SK-N-SH (cell line): ENCODE results near the gene MAST4. TPM values are rescaled to one million over a fixed set of nuclear protein-coding genes. Genes with fewer than 3 reads are reported as not detected.

Source experiments
- CTCF ChIA-PET: fragments of 300-600, 350-600 bp; formaldehyde crosslinking; extraction: SDS; loops from one replicate; lab custom pipeline; 2021; lab: Yijun Ruan, JAX
- POLR2A ChIA-PET: fragments of 350-600 bp; sonication (Branson Sonifier 250); formaldehyde crosslinking; extraction: SDS; loops from one replicate; lab custom pipeline; 2020; ENCODE audit warnings: antibody characterized with exemption, inconsistent platforms; lab: Yijun Ruan, JAX
- DNase-seq: peaks from one replicate; pipeline ENCODE4 v3.0.0; 2012
- H2AFZ ChIP-seq: fragments of 200-600 bp; sonication (generic); 2 replicates; pipeline ENCODE4 v1.8.1; 2016; ENCODE audit warnings: antibody characterized with exemption, mild to moderate bottlenecking, low read depth
- H3F3A ChIP-seq: fragments of 200-600 bp; sonication (generic); replicated peaks from 2 replicates; pipeline ENCODE3; 2016; ENCODE audit warnings: antibody characterized with exemption, mild to moderate bottlenecking; ENCODE audit not compliant: insufficient read depth
- H3K27ac ChIP-seq, 2 experiments: fragments of 200-500 bp in 1 of 2; fragments of 200-600 bp in 1 of 2; sonication (Bioruptor generic) in 1 of 2; sonication (generic), shearing (Covaris generic) in 1 of 2; 2 replicates each; pipeline versions ENCODE4 v1.5.1 to v1.6.1; 2014 to 2016; ENCODE audit warnings: low read depth in 2 of 2, inconsistent platforms in 1 of 2, low read length in 1 of 2, mild to moderate bottlenecking in 1 of 2, mixed read lengths in 1 of 2
- H3K27me3 ChIP-seq: fragments of 200-600 bp; sonication (generic), shearing (Covaris generic); 2 replicates; pipeline ENCODE4 v1.6.1; 2016; ENCODE audit warnings: mixed run types; ENCODE audit not compliant: insufficient read depth
- H3K36me3 ChIP-seq, 2 experiments: fragments of 200-500 bp in 1 of 2; fragments of 200-600 bp in 1 of 2; sonication (Bioruptor generic) in 1 of 2; sonication (generic) in 1 of 2; replicated peaks in 1 of 2; 2 replicates each; pipeline versions ENCODE3 to v1.5.1; 2014 to 2016; ENCODE audit warnings: low read length in 1 of 2, mild to moderate bottlenecking in 1 of 2; ENCODE audit not compliant: insufficient read depth in 2 of 2, control insufficient read depth in 1 of 2
- H3K4me1 ChIP-seq, 2 experiments: fragments of 200-500 bp in 1 of 2; fragments of 200-600 bp in 1 of 2; sonication (Bioruptor generic) in 1 of 2; sonication (generic), shearing (Covaris generic) in 1 of 2; 2 replicates each; pipeline versions ENCODE4 v1.5.1 to v1.6.1; 2014 to 2016; ENCODE audit warnings: low read depth in 1 of 2, low read length in 1 of 2, mixed run types in 1 of 2; ENCODE audit not compliant: insufficient read depth in 2 of 2, control insufficient read depth in 1 of 2
- H3K4me2 ChIP-seq: fragments of 200-600 bp; sonication (generic), shearing (Covaris generic); 2 replicates; pipeline ENCODE4 v1.6.1; 2017; ENCODE audit warnings: mixed run types
- H3K4me3 ChIP-seq, 2 experiments: fragments of 200-500 bp in 1 of 2; fragments of 200-600 bp in 1 of 2; sonication (Bioruptor generic) in 1 of 2; sonication (generic), shearing (Covaris generic) in 1 of 2; 2 replicates each; pipeline versions ENCODE4 v1.5.1 to v1.8.1; 2014 to 2016; ENCODE audit warnings: low read depth in 2 of 2, inconsistent platforms in 1 of 2, low read length in 1 of 2, mild to moderate bottlenecking in 1 of 2, mixed read lengths in 1 of 2, moderate library complexity in 1 of 2
- H3K79me2 ChIP-seq: fragments of 200-600 bp; sonication (generic); 2 replicates; pipeline ENCODE4 v1.8.1; 2017; ENCODE audit warnings: mild to moderate bottlenecking; ENCODE audit not compliant: insufficient read depth
- H3K9ac ChIP-seq: fragments of 200-600 bp; sonication (generic); 2 replicates; pipeline ENCODE4 v1.6.1; 2017; ENCODE audit warnings: mixed run types
- H3K9me2 ChIP-seq: fragments of 200-600 bp; sonication (generic); 2 replicates; pipeline ENCODE4 v1.6.1; 2017; ENCODE audit warnings: mixed run types
- H3K9me3 ChIP-seq: fragments of 200-600 bp; sonication (generic); 2 replicates; pipeline ENCODE4 v1.6.1; 2017; ENCODE audit warnings: mixed run types, mild to moderate bottlenecking, moderate library complexity
- H4K20me1 ChIP-seq: fragments of 200-600 bp; sonication (generic); 2 replicates; pipeline ENCODE4 v1.6.1; 2017; ENCODE audit warnings: mild to moderate bottlenecking, mixed run types; ENCODE audit not compliant: insufficient read depth
- CHD2 ChIP-seq: fragments of 150-350 bp; IDR thresholded peaks from 2 replicates; pipeline ENCODE4 v1.6.1; 2018; ENCODE audit warnings: low read length; ENCODE audit not compliant: partially characterized antibody
- EZH2phosphoT487 ChIP-seq: fragments of 200-600 bp; sonication (generic); IDR thresholded peaks from 2 replicates; pipeline ENCODE4 v1.6.1; 2017; ENCODE audit warnings: low read depth, mixed run types, mild to moderate bottlenecking, antibody characterized with exemption, moderate library complexity, borderline replicate concordance
- FOSL2 ChIP-seq: IDR thresholded peaks from 2 replicates; pipeline ENCODE4 v1.4.0; 2012; ENCODE audit warnings: low read depth, mild to moderate bottlenecking, moderate library complexity, borderline replicate concordance
- GATA2 ChIP-seq: sonication (generic); formaldehyde crosslinking; IDR thresholded peaks from 2 replicates; pipeline ENCODE4 v1.5.0; 2020; ENCODE audit warnings: mild to moderate bottlenecking, missing genetic modification reagents
- MEF2A ChIP-seq: IDR thresholded peaks from 2 replicates; pipeline ENCODE4 v1.4.0; 2012; ENCODE audit warnings: low read depth, borderline replicate concordance
- MXI1 ChIP-seq: IDR thresholded peaks from 2 replicates; pipeline ENCODE4 v1.6.1; 2012; ENCODE audit warnings: mild to moderate bottlenecking, low read depth, low read length, improper control_type of control experiment
- POLR2AphosphoS5 ChIP-seq: IDR thresholded peaks from 2 replicates; pipeline ENCODE4 v1.6.1; 2012; ENCODE audit warnings: low read depth, low read length
- RXRA ChIP-seq: IDR thresholded peaks from 2 replicates; pipeline ENCODE4 v1.4.0; 2012; ENCODE audit warnings: low read depth, mild to moderate bottlenecking, borderline replicate concordance
- SIN3A ChIP-seq: IDR thresholded peaks from 2 replicates; pipeline ENCODE4 v1.6.1; 2012; ENCODE audit warnings: low read depth, mild to moderate bottlenecking, low read length, moderate library complexity, borderline replicate concordance
- TAF1 ChIP-seq: IDR thresholded peaks from 2 replicates; pipeline ENCODE4 v1.6.1; 2012; ENCODE audit warnings: low read depth, mild to moderate bottlenecking, low read length, moderate library complexity, borderline replicate concordance
- TCF12 ChIP-seq: IDR thresholded peaks from 2 replicates; pipeline ENCODE4 v1.4.0; 2012
- YY1 ChIP-seq: IDR thresholded peaks from 2 replicates; pipeline ENCODE4 v1.4.0; 2012; ENCODE audit warnings: low read depth, mild to moderate bottlenecking
- WGBS: methylation state at CpG from one replicate; pipeline ENCODE4 v1.1.6; 2017; ENCODE audit warnings: low lambda C conversion rate; 5-methylcytosine and 5-hydroxymethylcytosine counted together
- polyA plus RNA-seq, 3 experiments: library from polyadenylated mRNA; depleted of rRNA; stranded (reverse); fragments of >200 nt; gene quantifications; 2 replicates each; pipeline ENCODE4 v1.2.3, GENCODE V29; 2012
- TF ChIP-seq, protein P1 (sequence below): IDR thresholded peaks from 2 replicates; pipeline ENCODE4 v1.6.1; 2012; ENCODE audit warnings: mild to moderate bottlenecking, low read depth, low read length, moderate library complexity
- TF ChIP-seq, protein P2 (sequence below): IDR thresholded peaks from 2 replicates; pipeline ENCODE4 v1.4.0; 2012; ENCODE audit warnings: low read depth, borderline replicate concordance
- TF ChIP-seq, protein P3 (sequence below): fragments of 150-350 bp; IDR thresholded peaks from 2 replicates; pipeline ENCODE4 v1.6.1; 2017; ENCODE audit warnings: antibody characterized with exemption, low read length, low read depth, borderline replicate concordance

MAST4 gene
- polyA plus RNA-seq, 1 of the 3 experiments (the other 2 are of a cell fraction) = 2.2 TPM

DNA sequence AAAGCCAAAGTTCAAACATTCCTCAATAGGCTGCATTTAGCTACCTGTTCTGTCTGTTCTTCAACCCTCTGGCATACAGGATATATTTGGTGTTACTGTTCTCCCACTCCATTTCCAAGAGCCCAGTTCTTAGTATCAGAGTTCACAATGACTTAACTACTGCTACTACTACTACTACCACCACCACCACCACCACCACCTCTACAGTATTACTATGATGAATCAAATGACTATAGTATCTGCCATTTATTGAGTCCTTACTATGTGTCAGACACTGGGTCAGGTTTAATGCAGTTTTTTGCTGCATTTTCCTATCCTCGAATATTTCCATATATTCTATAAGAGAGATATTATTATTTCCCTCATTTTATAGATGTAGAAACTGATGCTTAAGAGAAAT lies 601.3 kb downstream of the MAST4 start (continued):
- TF ChIP-seq, protein P1, sequence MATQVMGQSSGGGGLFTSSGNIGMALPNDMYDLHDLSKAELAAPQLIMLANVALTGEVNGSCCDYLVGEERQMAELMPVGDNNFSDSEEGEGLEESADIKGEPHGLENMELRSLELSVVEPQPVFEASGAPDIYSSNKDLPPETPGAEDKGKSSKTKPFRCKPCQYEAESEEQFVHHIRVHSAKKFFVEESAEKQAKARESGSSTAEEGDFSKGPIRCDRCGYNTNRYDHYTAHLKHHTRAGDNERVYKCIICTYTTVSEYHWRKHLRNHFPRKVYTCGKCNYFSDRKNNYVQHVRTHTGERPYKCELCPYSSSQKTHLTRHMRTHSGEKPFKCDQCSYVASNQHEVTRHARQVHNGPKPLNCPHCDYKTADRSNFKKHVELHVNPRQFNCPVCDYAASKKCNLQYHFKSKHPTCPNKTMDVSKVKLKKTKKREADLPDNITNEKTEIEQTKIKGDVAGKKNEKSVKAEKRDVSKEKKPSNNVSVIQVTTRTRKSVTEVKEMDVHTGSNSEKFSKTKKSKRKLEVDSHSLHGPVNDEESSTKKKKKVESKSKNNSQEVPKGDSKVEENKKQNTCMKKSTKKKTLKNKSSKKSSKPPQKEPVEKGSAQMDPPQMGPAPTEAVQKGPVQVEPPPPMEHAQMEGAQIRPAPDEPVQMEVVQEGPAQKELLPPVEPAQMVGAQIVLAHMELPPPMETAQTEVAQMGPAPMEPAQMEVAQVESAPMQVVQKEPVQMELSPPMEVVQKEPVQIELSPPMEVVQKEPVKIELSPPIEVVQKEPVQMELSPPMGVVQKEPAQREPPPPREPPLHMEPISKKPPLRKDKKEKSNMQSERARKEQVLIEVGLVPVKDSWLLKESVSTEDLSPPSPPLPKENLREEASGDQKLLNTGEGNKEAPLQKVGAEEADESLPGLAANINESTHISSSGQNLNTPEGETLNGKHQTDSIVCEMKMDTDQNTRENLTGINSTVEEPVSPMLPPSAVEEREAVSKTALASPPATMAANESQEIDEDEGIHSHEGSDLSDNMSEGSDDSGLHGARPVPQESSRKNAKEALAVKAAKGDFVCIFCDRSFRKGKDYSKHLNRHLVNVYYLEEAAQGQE = no peak
- TF ChIP-seq TAF1 = no peak
- TF ChIP-seq, protein P2, sequence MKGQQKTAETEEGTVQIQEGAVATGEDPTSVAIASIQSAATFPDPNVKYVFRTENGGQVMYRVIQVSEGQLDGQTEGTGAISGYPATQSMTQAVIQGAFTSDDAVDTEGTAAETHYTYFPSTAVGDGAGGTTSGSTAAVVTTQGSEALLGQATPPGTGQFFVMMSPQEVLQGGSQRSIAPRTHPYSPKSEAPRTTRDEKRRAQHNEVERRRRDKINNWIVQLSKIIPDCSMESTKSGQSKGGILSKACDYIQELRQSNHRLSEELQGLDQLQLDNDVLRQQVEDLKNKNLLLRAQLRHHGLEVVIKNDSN = no peak

DNA sequence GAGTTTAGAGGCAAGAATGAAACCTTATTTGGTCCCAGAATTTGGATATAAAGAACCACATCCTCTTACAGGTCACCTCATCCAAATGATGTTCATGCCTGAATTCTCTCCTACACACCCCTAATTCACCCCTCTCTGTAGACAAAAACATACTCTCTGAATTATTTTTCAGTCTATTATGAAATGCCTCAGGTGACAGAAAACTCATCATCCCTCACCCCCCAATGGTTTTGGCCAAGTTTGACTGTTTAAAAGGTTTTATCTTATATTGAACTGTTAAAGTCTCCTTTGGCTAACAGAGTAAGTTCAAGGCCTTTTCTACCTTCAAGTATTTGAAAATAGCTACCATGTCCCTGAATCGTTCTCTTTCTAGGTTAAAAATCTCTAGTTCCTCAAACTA lies 602.7 kb downstream of the MAST4 start:
- no peak for TF ChIP-seq SIN3A
- no peak for TF ChIP-seq RXRA
- no peak for TF ChIP-seq MEF2A
- no peak for TF ChIP-seq CHD2
- TF ChIP-seq, protein P2 = no peak
- no peak for TF ChIP-seq MXI1
- TF ChIP-seq GATA2 (CRISPR knock-in tag) = no peak
- TF ChIP-seq, protein P3, sequence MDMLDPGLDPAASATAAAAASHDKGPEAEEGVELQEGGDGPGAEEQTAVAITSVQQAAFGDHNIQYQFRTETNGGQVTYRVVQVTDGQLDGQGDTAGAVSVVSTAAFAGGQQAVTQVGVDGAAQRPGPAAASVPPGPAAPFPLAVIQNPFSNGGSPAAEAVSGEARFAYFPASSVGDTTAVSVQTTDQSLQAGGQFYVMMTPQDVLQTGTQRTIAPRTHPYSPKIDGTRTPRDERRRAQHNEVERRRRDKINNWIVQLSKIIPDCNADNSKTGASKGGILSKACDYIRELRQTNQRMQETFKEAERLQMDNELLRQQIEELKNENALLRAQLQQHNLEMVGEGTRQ = no peak
- TF ChIP-seq YY1 = no peak
- no peak for TF ChIP-seq FOSL2
- no peak for TF ChIP-seq TCF12
- TF ChIP-seq EZH2phosphoT487 = no peak
- TF ChIP-seq POLR2AphosphoS5 = no peak
- H3K4me1 ChIP-seq = peaks cover 0 to 6% of the 10 kb centered on the region in 2 experiments; a peak in 1 of 4 replicates
- H3K9ac ChIP-seq = no peak overlapping the region
- no peak overlapping the region for H3K4me2 ChIP-seq
- CTCF ChIA-PET = interaction anchor here (1.7 to 2.0 kb wide), 2 partner anchors 10 to 37 kb away, joined by 5 to 8 read pairs; no protein-coding TSS in a partner anchor
- no peak for DNase-seq
- H3K9me2 ChIP-seq = no peaks in the 10 kb centered on the region
- no peaks in the 10 kb centered on the region for H3K79me2 ChIP-seq
- WGBS = 58% methylated on average over 1 of the region's 1 CpG
- no peaks in the 10 kb centered on the region for H3K9me3 ChIP-seq
- H3K27ac ChIP-seq = no peak overlapping the region
- no peak overlapping the region for H2AFZ ChIP-seq
- H3K36me3 ChIP-seq = no peaks in the 10 kb centered on the region
- H3K4me3 ChIP-seq = no peak overlapping the region
- POLR2A ChIA-PET = no interaction called here
- H3K27me3 ChIP-seq = no peaks in the 10 kb centered on the region
- H3F3A ChIP-seq = no peaks in the 10 kb centered on the region
- no peaks in the 10 kb centered on the region for H4K20me1 ChIP-seq
